H1 (cell line): ENCODE measurements around the gene SMIM5. TPM values are rescaled to one million over a fixed set of nuclear protein-coding genes. Genes with fewer than 3 reads are reported as not detected.
A peak's percentile ranks its signal among the peaks of the same experiment; 100 is the strongest.

Experiments used
- CTCF ChIA-PET: fragments of 300-600 bp; sonication (Branson Sonifier 250); formaldehyde crosslinking; loops from one replicate; lab custom pipeline; 2021; ENCODE audit not compliant: partially characterized antibody; lab: Charles Lee
- POLR2A ChIA-PET: fragments of 300-600 bp; sonication (Branson Sonifier 250); formaldehyde crosslinking; loops from one replicate; lab custom pipeline; 2021; ENCODE audit warnings: inconsistent platforms; ENCODE audit not compliant: partially characterized antibody; lab: Charles Lee
- DNase-seq, 2 experiments: peaks; one replicate each; pipeline versions ENCODE4 v3.0.0 to v3.0.0-alpha.2; 2010 to 2022; ENCODE audit warnings: low spot score in 2 of 2, low read depth in 1 of 2, mixed read lengths in 1 of 2
- FAIRE-seq: peaks from 2 replicates; lab custom pipeline; 2011; peaks lifted over from hg19 to GRCh38; lab: Jason Lieb, UNC
- H2AFZ ChIP-seq: 2 replicates; pipeline ENCODE4 v1.8.1; 2012; ENCODE audit warnings: low read length, inconsistent platforms
- H2AK5ac ChIP-seq: 2 replicates; pipeline ENCODE4 v1.6.1; 2013; ENCODE audit warnings: low read depth, low read length
- H2BK120ac ChIP-seq: replicated peaks from 2 replicates; pipeline ENCODE3; 2013; ENCODE audit warnings: low read depth, low read length, inconsistent platforms
- H2BK12ac ChIP-seq: 2 replicates; pipeline ENCODE4 v1.6.1; 2013; ENCODE audit warnings: low read depth, low read length
- H2BK15ac ChIP-seq: 2 replicates; pipeline ENCODE4 v1.6.1; 2013; ENCODE audit warnings: low read length
- H2BK20ac ChIP-seq: 2 replicates; pipeline ENCODE4 v1.6.1; 2013; ENCODE audit warnings: low read length
- H2BK5ac ChIP-seq: 2 replicates; pipeline ENCODE4 v1.6.1; 2013; ENCODE audit warnings: low read depth, low read length
- H3K14ac ChIP-seq: 2 replicates; pipeline ENCODE4 v1.6.1; 2013; ENCODE audit warnings: inconsistent platforms; ENCODE audit not compliant: insufficient read length
- H3K18ac ChIP-seq: 2 replicates; pipeline ENCODE4 v1.6.1; 2013; ENCODE audit warnings: low read length; ENCODE audit errors: extremely low read depth
- H3K23ac ChIP-seq: 2 replicates; pipeline ENCODE4 v1.6.1; 2013; ENCODE audit warnings: inconsistent platforms; ENCODE audit not compliant: insufficient read length
- H3K23me2 ChIP-seq: 2 replicates; pipeline ENCODE4 v1.6.1; 2013; ENCODE audit warnings: low read depth, low read length
- H3K27ac ChIP-seq: 2 replicates; pipeline ENCODE4 v1.6.1; 2011; ENCODE audit warnings: low read depth, low read length, inconsistent platforms
- H3K27me3 ChIP-seq, 4 experiments: replicated peaks in 1 of 4; 1 replicate in 1 of 4; 2 replicates in 3 of 4; pipeline versions ENCODE4 v1.6.1 to v1.8.1; 2011 to 2013; ENCODE audit warnings: low read length in 3 of 4, mild to moderate bottlenecking in 3 of 4, inconsistent platforms in 2 of 4, mixed read lengths in 2 of 4, moderate library complexity in 1 of 4; ENCODE audit not compliant: control insufficient read depth in 3 of 4, insufficient read depth in 3 of 4; ENCODE audit errors: extremely low read depth in 1 of 4
- H3K36me3 ChIP-seq, 4 experiments: 2 replicates each; pipeline versions ENCODE4 v1.6.1 to v1.8.1; 2011 to 2013; ENCODE audit warnings: mild to moderate bottlenecking in 4 of 4, low read length in 3 of 4, moderate library complexity in 2 of 4, control low read depth in 1 of 4, inconsistent platforms in 1 of 4; ENCODE audit not compliant: insufficient read depth in 4 of 4, control insufficient read depth in 2 of 4
- H3K4ac ChIP-seq: replicated peaks from 2 replicates; pipeline ENCODE3; 2013; ENCODE audit warnings: low read length, low read depth, mixed read lengths, inconsistent platforms; ENCODE audit not compliant: insufficient read length
- H3K4me1 ChIP-seq, 4 experiments: replicated peaks in 1 of 4; 1 replicate in 1 of 4; 2 replicates in 3 of 4; pipeline versions ENCODE4 v1.6.1 to v1.8.1; 2011 to 2013; ENCODE audit warnings: low read length in 3 of 4, inconsistent platforms in 2 of 4, mixed read lengths in 1 of 4; ENCODE audit not compliant: insufficient read depth in 4 of 4, control insufficient read depth in 3 of 4
- H3K4me2 ChIP-seq, 2 experiments: 2 replicates each; pipeline versions ENCODE4 v1.6.1 to v1.8.1; 2011 to 2013; ENCODE audit warnings: low read depth in 2 of 2, low read length in 2 of 2, control low read depth in 1 of 2, inconsistent platforms in 1 of 2, mild to moderate bottlenecking in 1 of 2; ENCODE audit not compliant: insufficient read depth in 1 of 2
- H3K4me3 ChIP-seq, 4 experiments: fragments of 200-600, 300-600 bp in 1 of 4; sonication (generic), shearing (Covaris generic), sonication (Bioruptor Twin) in 1 of 4; 2 replicates each; pipeline versions ENCODE4 v1.5.1 to v1.8.1; 2011 to 2016; ENCODE audit warnings: low read length in 4 of 4, low read depth in 3 of 4, control low read depth in 2 of 4, inconsistent platforms in 2 of 4, mild to moderate bottlenecking in 2 of 4, mixed read lengths in 1 of 4, moderate library complexity in 1 of 4; ENCODE audit not compliant: insufficient read depth in 2 of 4; ENCODE audit errors: extremely low read depth in 1 of 4
- H3K56ac ChIP-seq: replicated peaks from 2 replicates; pipeline ENCODE3; 2013; ENCODE audit warnings: low read depth, mild to moderate bottlenecking, mixed read lengths, low read length, inconsistent platforms; ENCODE audit not compliant: insufficient read length
- H3K79me1 ChIP-seq: 2 replicates; pipeline ENCODE4 v1.6.1; 2013; ENCODE audit warnings: low read depth, low read length, control low read depth
- H3K79me2 ChIP-seq, 2 experiments: 2 replicates each; pipeline versions ENCODE4 v1.6.1 to v1.8.1; 2012 to 2013; ENCODE audit warnings: low read length in 2 of 2, mild to moderate bottlenecking in 2 of 2, inconsistent platforms in 1 of 2; ENCODE audit not compliant: insufficient read depth in 2 of 2, control insufficient read depth in 1 of 2
- H3K9ac ChIP-seq, 4 experiments: replicated peaks in 1 of 4; 1 replicate in 1 of 4; 2 replicates in 3 of 4; pipeline versions ENCODE4 v1.6.1 to v1.8.1; 2011 to 2013; ENCODE audit warnings: low read depth in 3 of 4, low read length in 3 of 4, control low read depth in 2 of 4, mild to moderate bottlenecking in 2 of 4, moderate library complexity in 2 of 4, inconsistent platforms in 1 of 4; ENCODE audit errors: extremely low read depth in 1 of 4
- H3K9me3 ChIP-seq, 2 experiments: 2 replicates each; pipeline versions ENCODE4 v1.6.1 to v1.8.1; 2012 to 2013; ENCODE audit warnings: mild to moderate bottlenecking in 2 of 2, moderate library complexity in 2 of 2, control low read depth in 1 of 2, inconsistent platforms in 1 of 2, low read depth in 1 of 2, low read length in 1 of 2, mixed read lengths in 1 of 2; ENCODE audit not compliant: insufficient read depth in 2 of 2
- H4K20me1 ChIP-seq, 2 experiments: replicated peaks in 1 of 2; 2 replicates each; pipeline versions ENCODE3 to v1.8.1; 2011 to 2013; ENCODE audit warnings: inconsistent platforms in 2 of 2, low read length in 2 of 2, mild to moderate bottlenecking in 1 of 2; ENCODE audit not compliant: insufficient read depth in 2 of 2, control insufficient read depth in 1 of 2
- H4K5ac ChIP-seq: 2 replicates; pipeline ENCODE4 v1.6.1; 2013; ENCODE audit warnings: low read length, low read depth, mixed read lengths, inconsistent platforms; ENCODE audit not compliant: insufficient read length
- H4K8ac ChIP-seq: 2 replicates; pipeline ENCODE4 v1.8.0; 2013; ENCODE audit warnings: mild to moderate bottlenecking, moderate library complexity, low read length, inconsistent platforms; ENCODE audit not compliant: insufficient read depth; ENCODE audit errors: extremely low read depth
- H4K91ac ChIP-seq: replicated peaks from 2 replicates; pipeline ENCODE3; 2013; ENCODE audit warnings: low read length, mixed read lengths, inconsistent platforms; ENCODE audit not compliant: insufficient read length
- CTBP2 ChIP-seq: IDR thresholded peaks from 2 replicates; pipeline ENCODE4 v1.7.0; 2011; ENCODE audit warnings: borderline replicate concordance, mild to moderate bottlenecking, moderate library complexity, mixed read lengths, low read length; ENCODE audit not compliant: insufficient read depth, insufficient read length
- EZH2 ChIP-seq: fragments of 200-600 bp; sonication (generic); IDR thresholded peaks from 2 replicates; pipeline ENCODE4 v1.7.1; 2012; ENCODE audit warnings: low read depth, mild to moderate bottlenecking, moderate library complexity, low read length, inconsistent platforms; ENCODE audit not compliant: severe bottlenecking
- FOSL1 ChIP-seq: IDR thresholded peaks from 2 replicates; pipeline ENCODE4 v1.6.1; 2011; ENCODE audit warnings: mild to moderate bottlenecking, low read depth, low read length, moderate library complexity; ENCODE audit not compliant: insufficient read depth
- HDAC2 ChIP-seq, 2 experiments: fragments of 300-600 bp in 1 of 2; sonication (generic) in 1 of 2; IDR thresholded peaks; 2 replicates each; pipeline ENCODE4 v1.6.1; 2011 to 2012; ENCODE audit warnings: low read depth in 2 of 2, low read length in 2 of 2, mild to moderate bottlenecking in 2 of 2, moderate library complexity in 2 of 2, borderline replicate concordance in 1 of 2, inconsistent platforms in 1 of 2
- NRF1 ChIP-seq: IDR thresholded peaks from 2 replicates; pipeline ENCODE4 v1.6.1; 2011; ENCODE audit warnings: mild to moderate bottlenecking, low read depth, low read length, improper control_type of control experiment
- POLR2A ChIP-seq, 2 experiments: IDR thresholded peaks; 1 replicate in 1 of 2; 2 replicates in 1 of 2; pipeline ENCODE4 v1.6.1; 2011; ENCODE audit warnings: low read depth in 2 of 2, low read length in 2 of 2, mild to moderate bottlenecking in 2 of 2; ENCODE audit errors: control extremely low read depth in 1 of 2
- POU5F1 ChIP-seq: IDR thresholded peaks from 2 replicates; pipeline ENCODE4 v1.6.1; 2011; ENCODE audit warnings: low read depth, mild to moderate bottlenecking, low read length, moderate library complexity
- SAP30 ChIP-seq: fragments of 300-600 bp; sonication (generic); IDR thresholded peaks from 2 replicates; pipeline ENCODE4 v1.7.1; 2012; ENCODE audit warnings: low read length, moderate library complexity, mild to moderate bottlenecking, inconsistent platforms; ENCODE audit not compliant: insufficient read depth, insufficient replicate concordance
- SIRT6 ChIP-seq: IDR thresholded peaks from one replicate; pipeline ENCODE4 v1.7.1; 2012; ENCODE audit warnings: low read length, inconsistent platforms
- SRF ChIP-seq: IDR thresholded peaks from 2 replicates; pipeline ENCODE4 v1.6.1; 2011; ENCODE audit warnings: mild to moderate bottlenecking, low read depth, low read length, moderate library complexity
- TAF7 ChIP-seq: optimal IDR thresholded peaks from 2 replicates; pipeline ENCODE3; 2011; ENCODE audit warnings: low read depth, mild to moderate bottlenecking, inconsistent platforms, low read length, moderate library complexity, borderline replicate concordance
- WGBS, 2 experiments: shearing (Covaris generic) in 1 of 2; methylation state at CpG; one replicate each; pipeline versions ENCODE4 v1.1.6 to v1.1.7; 2013 to 2015; ENCODE audit warnings: low lambda C conversion rate in 2 of 2, mixed read lengths in 2 of 2, inconsistent platforms in 1 of 2, low coverage in 1 of 2, missing lambda C conversion rate in 1 of 2; ENCODE audit not compliant: insufficient replicate concordance in 2 of 2, insufficient coverage in 1 of 2, insufficient read length in 1 of 2; ENCODE audit errors: extremely low coverage in 1 of 2, missing lambda C conversion rate in 1 of 2; 5-methylcytosine and 5-hydroxymethylcytosine counted together
- polyA plus RNA-seq, 7 experiments: library from polyadenylated mRNA; depleted of rRNA in 3 of 7; stranded (reverse) in 5 of 7; unstranded in 2 of 7; fragments of >200 nt in 5 of 7; fragments of 200-250 nt in 2 of 7; gene quantifications; 1 replicate in 5 of 7; 2 replicates in 1 of 7; 4 replicates in 1 of 7; pipeline versions ENCODE4 v1.2.1 to v1.2.3, GENCODE V29; 2011 to 2013; ENCODE audit warnings: missing spikeins in 2 of 7, mixed read lengths in 2 of 7
- total RNA-seq: library from RNA; stranded (reverse); fragmentation: NEBNext Ultra II Directional; extraction: Animal tissue kit (Norgen Biotek cat#: 25700); gene quantifications from 2 replicates; pipeline ENCODE4 v1.2.1, GENCODE V29; 2021
- TF ChIP-seq, protein P1 (sequence below): IDR thresholded peaks from 2 replicates; pipeline ENCODE4 v1.6.1; 2012; ENCODE audit warnings: inconsistent platforms

Gene SMIM5
- total and polyA plus RNA-seq, 2 of the 8 experiments (the other 6 are each of a cell fraction or from before 2014, with no cell fraction given): not detected

DNA sequence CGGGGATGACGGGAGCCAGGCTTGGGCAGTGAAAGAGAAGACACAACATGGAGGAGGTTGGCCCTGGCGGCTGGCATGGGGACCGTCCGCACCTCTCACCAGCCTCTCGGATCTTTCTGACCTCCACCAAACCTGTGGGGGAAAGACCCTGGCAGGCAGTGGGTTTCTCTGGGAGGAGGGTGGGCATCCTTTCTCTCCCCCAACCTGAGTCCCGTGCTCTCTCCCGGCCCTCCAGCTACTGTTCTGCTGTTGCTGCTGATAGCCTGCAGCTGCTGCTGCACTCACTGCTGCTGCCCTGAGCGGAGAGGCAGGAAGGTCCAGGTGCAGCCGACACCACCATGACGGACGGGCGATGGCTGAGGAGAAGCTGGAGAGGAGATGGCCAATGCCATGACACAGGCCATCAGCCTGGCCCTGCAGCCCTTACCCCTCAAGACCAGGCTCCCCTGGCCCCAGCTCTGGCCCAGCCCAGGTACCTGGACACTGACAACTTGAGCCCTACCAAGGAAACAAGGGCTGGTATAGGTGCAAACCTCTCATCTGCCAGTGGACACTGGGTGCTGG is 7.4 kb downstream of the SMIM5 start:
- ChIA-PET CTCF (interaction anchor here (0.6 to 59.2 kb wide), 6 partner anchors 3 to 113 kb away, joined by 4 to 2200 read pairs (median 158); partner anchors contain the start of genes RECQL5, SAP30BP and SMIM5), POLR2A (interaction anchor here (0.6 to 2.2 kb wide), 4 partner anchors 10 to 144 kb away, joined by 3 to 9 read pairs (median 4); partner anchors contain the start of gene UNK)
- no peak overlapping the region for H4K5ac ChIP-seq
- H3K4me3 ChIP-seq: no peak overlapping the region
- DNase-seq (no peak), FAIRE-seq (no peak)
- no peak overlapping the region for H2BK20ac ChIP-seq
- H3K79me1 ChIP-seq: no peaks in the 10 kb centered on the region
- peaks cover 5 to 16% (median 10%) of the 10 kb centered on the region in 4 experiments for H3K4me1 ChIP-seq
- H3K23ac ChIP-seq: no peak overlapping the region
- H3K27ac ChIP-seq: no peak overlapping the region
- no peaks in the 10 kb centered on the region; a peak in 1 of 8 replicates for H3K36me3 ChIP-seq
- WGBS, 2 experiments: 89% methylated on average over 12 of the region's 13 CpGs; no CpG with 5 or more reads in 1 of the 2 experiments
- 0 out of 2 replicates have a peak overlapping the region, but pooled peaks have one; percentile 17 for H2BK12ac ChIP-seq
- no peak overlapping the region for H3K14ac ChIP-seq
- H3K9me3 ChIP-seq: no peaks in the 10 kb centered on the region
- no peaks in the 10 kb centered on the region for H3K27me3 ChIP-seq
- H2BK15ac ChIP-seq: no peak overlapping the region
- no peak overlapping the region for H3K56ac ChIP-seq
- H4K20me1 ChIP-seq: peaks cover 0 to 4% of the 10 kb centered on the region in 2 experiments
- no peak overlapping the region for H2AK5ac ChIP-seq
- H4K8ac ChIP-seq: peak overlapping the region; percentile 3; the same call in 1 of the 2 replicates
- H3K23me2 ChIP-seq: no peaks in the 10 kb centered on the region
- H3K18ac ChIP-seq: no peak overlapping the region
- H3K4ac ChIP-seq: no peak overlapping the region
- H4K91ac ChIP-seq: no peak overlapping the region
- no peak overlapping the region for H3K9ac ChIP-seq
- no peak overlapping the region for H3K4me2 ChIP-seq
- H3K79me2 ChIP-seq: no peaks in the 10 kb centered on the region; a peak in 1 of 4 replicates
- H2AFZ ChIP-seq: no peak overlapping the region
- H2BK120ac ChIP-seq: no peak overlapping the region
- H2BK5ac ChIP-seq: no peak overlapping the region; the same call in 1 of the 2 replicates
- no peak for TF ChIP-seq SRF
- TF ChIP-seq POU5F1: no peak
- TF ChIP-seq SIRT6: no peak
- no peak for TF ChIP-seq NRF1
- no peak for TF ChIP-seq FOSL1
- TF ChIP-seq CTBP2: no peak
- no peak for TF ChIP-seq EZH2
- no peak for TF ChIP-seq HDAC2 (IDR thresholded peaks at IDR 0.05; ENCODE audit: borderline replicate concordance in 1 of 2, low read depth in 2 of 2, low read length in 2 of 2)
- TF ChIP-seq POLR2A (IDR thresholded peaks at IDR 0.05; ENCODE audit: control extremely low read depth in 1 of 2, low read depth in 2 of 2, low read length in 2 of 2): no peak
- no peak for TF ChIP-seq TAF7
- TF ChIP-seq SAP30: no peak
- TF ChIP-seq, protein P1, sequence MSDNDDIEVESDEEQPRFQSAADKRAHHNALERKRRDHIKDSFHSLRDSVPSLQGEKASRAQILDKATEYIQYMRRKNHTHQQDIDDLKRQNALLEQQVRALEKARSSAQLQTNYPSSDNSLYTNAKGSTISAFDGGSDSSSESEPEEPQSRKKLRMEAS: no peak
